ENCODE data around the gene NAV2.

The NAV2 gene

GRCh38 chr11:19867064-19867463 lies 154.4 kb downstream of the NAV2 start:
- in situ Hi-C loops (cut with HindIII; ENCODE audit: low pct_ligation_motif_present, low sequenced_read_pairs), result no loop called here
- Histone ChIP-seq H3K36me3 (replicated peaks) (no peaks in the 10 kb centered on the region), H3K27ac (no peak overlapping the region), H3K27me3 (replicated peaks) (no peaks in the 10 kb centered on the region), H3K4me3 (ENCODE audit: low read depth, low read length) (no peak overlapping the region)
- TF ChIP-seq CTCF (IDR thresholded peaks at IDR 0.05; ENCODE audit: low read depth, low read length, missing control alignments), result no peak
- no peak for DNase-seq

GRCh38 chr11:19868281-19868821 lies 155.7 kb downstream of the NAV2 start:
- in situ Hi-C loops (cut with HindIII; ENCODE audit: low pct_ligation_motif_present, low sequenced_read_pairs), result no loop called here
- Histone ChIP-seq H3K27ac (no peak overlapping the region), H3K36me3 (replicated peaks) (no peaks in the 10 kb centered on the region), H3K27me3 (replicated peaks) (no peaks in the 10 kb centered on the region), H3K4me3 (ENCODE audit: low read depth, low read length) (no peak overlapping the region)
- TF ChIP-seq CTCF (IDR thresholded peaks at IDR 0.05; ENCODE audit: low read depth, low read length, missing control alignments), result no peak
- DNase-seq, result peak; percentile 65

- in situ Hi-C loops (cut with HindIII; ENCODE audit: low pct_ligation_motif_present, low sequenced_read_pairs), result no loop called here
- DNase-seq, result no peak
- Histone ChIP-seq H3K27me3 (replicated peaks) (no peaks in the 10 kb centered on the region), H3K36me3 (replicated peaks) (no peaks in the 10 kb centered on the region), H3K27ac (no peak overlapping the region), H3K4me3 (ENCODE audit: low read depth, low read length) (no peak overlapping the region)
- TF ChIP-seq CTCF (IDR thresholded peaks at IDR 0.05; ENCODE audit: low read depth, low read length, missing control alignments), result no peak
Measured at GRCh38 chr11:19868871-19869270, 156.2 kb downstream of the NAV2 start.

GRCh38 chr11:19869466-19869865 lies 156.8 kb downstream of the NAV2 start:
- Histone ChIP-seq H3K36me3 (replicated peaks) (no peaks in the 10 kb centered on the region), H3K4me3 (ENCODE audit: low read depth, low read length) (no peak overlapping the region), H3K27ac (no peak overlapping the region), H3K27me3 (replicated peaks) (no peaks in the 10 kb centered on the region)
- no peak for TF ChIP-seq CTCF (IDR thresholded peaks at IDR 0.05; ENCODE audit: low read depth, low read length, missing control alignments)
- DNase-seq, result no peak
- in situ Hi-C loops (cut with HindIII; ENCODE audit: low pct_ligation_motif_present, low sequenced_read_pairs), result no loop called here

GRCh38 chr11:19869946-19870589 lies 157.4 kb downstream of the NAV2 start:
- Histone ChIP-seq H3K4me3 (ENCODE audit: low read depth, low read length) (no peak overlapping the region), H3K27ac (no peak overlapping the region), H3K36me3 (replicated peaks) (no peaks in the 10 kb centered on the region), H3K27me3 (replicated peaks) (no peaks in the 10 kb centered on the region)
- no peak for TF ChIP-seq CTCF (IDR thresholded peaks at IDR 0.05; ENCODE audit: low read depth, low read length, missing control alignments)
- in situ Hi-C loops (cut with HindIII; ENCODE audit: low pct_ligation_motif_present, low sequenced_read_pairs), result no loop called here
- DNase-seq, result no peak

- H3K36me3 ChIP-seq (replicated peaks), result no peaks in the 10 kb centered on the region
- no peak overlapping the region for H3K27ac ChIP-seq
- in situ Hi-C loops (cut with HindIII; ENCODE audit: low pct_ligation_motif_present, low sequenced_read_pairs), result no loop called here
- no peak for DNase-seq
- H3K27me3 ChIP-seq (replicated peaks), result no peaks in the 10 kb centered on the region
- no peak for TF ChIP-seq CTCF (IDR thresholded peaks at IDR 0.05; ENCODE audit: low read depth, low read length, missing control alignments)
- H3K4me3 ChIP-seq (ENCODE audit: low read depth, low read length), result no peak overlapping the region
Measured at GRCh38 chr11:19871531-19871930, 158.9 kb downstream of the NAV2 start.
